HG02678 (cell line): ENCODE results near the gene ARHGAP15.

ENCODE experiments used
- ATAC-seq: cut with Tn5 transposase; IDR thresholded peaks from one replicate; pipeline ENCODE4 v1.9.1; 2021; ENCODE audit warnings: mild to moderate bottlenecking, moderate library complexity; ENCODE audit not compliant: unreplicated experiment

ARHGAP15 gene

GRCh38 chr2:143700865-143701264 lies 571.6 kb downstream of the ARHGAP15 start:
- ATAC-seq = no peak

GRCh38 chr2:143701785-143702184 lies 572.6 kb downstream of the ARHGAP15 start:
- no peak for ATAC-seq

- ATAC-seq = no peak
Observed at GRCh38 chr2:143702931-143703330, 573.7 kb downstream of the ARHGAP15 start.

- ATAC-seq = no peak
Observed at GRCh38 chr2:143704451-143705106, 575.4 kb downstream of the ARHGAP15 start.

GRCh38 chr2:143705108-143705707 lies 576.0 kb downstream of the ARHGAP15 start:
- no peak for ATAC-seq

GRCh38 chr2:143706354-143706753 lies 577.1 kb downstream of the ARHGAP15 start:
- ATAC-seq = no peak

- no peak for ATAC-seq
Observed at GRCh38 chr2:143708682-143709081, 579.5 kb downstream of the ARHGAP15 start.

- ATAC-seq = no peak
Observed at GRCh38 chr2:143710196-143710595, 581.0 kb downstream of the ARHGAP15 start.

- no peak for ATAC-seq
Observed at GRCh38 chr2:143710879-143711278, 581.7 kb downstream of the ARHGAP15 start.

GRCh38 chr2:143716522-143716921 lies 587.3 kb downstream of the ARHGAP15 start:
- ATAC-seq = no peak

GRCh38 chr2:143717053-143717452 lies 587.8 kb downstream of the ARHGAP15 start:
- ATAC-seq = no peak

- ATAC-seq = no peak
Observed at GRCh38 chr2:143717536-143718168, 588.4 kb downstream of the ARHGAP15 start.

- ATAC-seq = no peak
Observed at GRCh38 chr2:143718745-143719144, 589.5 kb downstream of the ARHGAP15 start.

- ATAC-seq = no peak
Observed at GRCh38 chr2:143719406-143719805, 590.2 kb downstream of the ARHGAP15 start.

- ATAC-seq = no peak
Observed at GRCh38 chr2:143720095-143720664, 591.0 kb downstream of the ARHGAP15 start.

- no peak for ATAC-seq
Observed at GRCh38 chr2:143725400-143725799, 596.2 kb downstream of the ARHGAP15 start.

- ATAC-seq = no peak
Observed at GRCh38 chr2:143726151-143726845, 597.1 kb downstream of the ARHGAP15 start.

GRCh38 chr2:143728498-143728897 lies 599.3 kb downstream of the ARHGAP15 start:
- no peak for ATAC-seq

- no peak for ATAC-seq
Observed at GRCh38 chr2:143729296-143729814, 600.1 kb downstream of the ARHGAP15 start.

GRCh38 chr2:143730155-143730952 lies 601.1 kb downstream of the ARHGAP15 start:
- ATAC-seq = peak; percentile 74
